Renal cortex interstitium (tissue), 11 donors: Measurements from ENCODE around the gene GMDS. TPM values are rescaled to one million over a fixed set of nuclear protein-coding genes. Genes with fewer than 3 reads are reported as not detected.

Experiments used
- DNase-seq, 11 donors: peaks; one replicate each; pipeline ENCODE4 v3.0.0-alpha.2; 2013; ENCODE audit warnings: low read depth in 9 of 11, low spot score in 4 of 11; ENCODE audit errors: extremely low read depth in 1 of 11
- polyA plus RNA-seq, 3 donors: library from polyadenylated mRNA; unstranded; fragments of 120-200 nt; gene quantifications; one replicate each; pipeline ENCODE4 v1.2.1, GENCODE V29; 2013; ENCODE audit not compliant: insufficient read length in 3 of 3

Gene GMDS
- polyA plus RNA-seq, 3 donors, result 62.2 to 72.8 (median 67.5) TPM

DNA sequence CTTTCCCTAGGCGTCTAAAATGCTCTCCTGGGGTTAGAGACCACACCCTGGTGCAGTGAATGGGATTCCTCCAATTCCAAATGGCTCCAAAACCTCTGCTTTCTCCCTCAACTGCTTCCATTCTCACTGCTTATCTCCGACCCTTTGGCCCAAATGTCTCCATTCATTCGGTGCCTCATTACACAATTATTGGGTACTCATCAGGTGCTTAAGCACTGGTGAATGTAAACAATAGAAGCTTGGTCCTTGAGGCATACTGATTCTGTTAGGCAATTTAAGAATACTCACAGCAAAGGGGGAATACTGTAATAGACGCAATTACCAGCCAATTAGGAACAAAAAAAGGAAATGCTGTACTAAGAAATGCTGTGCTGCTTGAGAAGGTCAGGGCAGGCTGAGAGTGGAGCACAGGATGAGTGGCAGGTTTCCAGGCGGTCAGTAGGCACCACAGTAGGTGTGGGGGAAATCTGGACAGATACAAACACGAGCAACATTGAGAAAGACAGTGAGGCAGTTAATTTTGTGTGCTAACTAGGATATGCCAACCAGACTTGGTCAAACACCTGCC, 23.0 kb downstream of the GMDS start:
- DNase-seq, result no peak

DNA sequence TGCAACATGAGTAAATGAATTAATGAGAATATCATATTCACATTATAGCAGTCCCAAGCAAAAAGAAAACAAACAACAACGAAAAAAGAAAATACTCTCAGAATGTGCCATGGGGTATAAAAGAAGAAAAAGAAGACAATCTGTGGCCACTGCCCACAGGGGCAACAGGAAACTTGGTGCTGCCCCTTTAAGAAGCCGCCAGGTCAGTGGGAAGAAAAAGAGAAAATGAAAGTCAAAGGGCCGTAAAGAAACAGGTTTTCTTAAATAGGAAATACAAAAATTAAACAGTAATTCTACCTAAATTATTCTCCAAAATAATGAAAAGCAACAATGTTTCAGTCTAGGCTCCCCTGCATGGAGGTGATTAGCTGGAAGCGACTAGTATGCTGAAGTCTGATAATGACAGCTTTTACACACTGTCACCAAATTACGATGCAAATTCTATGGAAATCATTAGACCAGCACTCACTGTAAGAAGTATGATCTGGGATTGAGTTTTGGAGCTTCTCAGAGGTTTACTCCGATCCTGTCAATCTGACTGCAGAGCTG, 23.6 kb downstream of the GMDS start:
- DNase-seq, result no peak

DNA sequence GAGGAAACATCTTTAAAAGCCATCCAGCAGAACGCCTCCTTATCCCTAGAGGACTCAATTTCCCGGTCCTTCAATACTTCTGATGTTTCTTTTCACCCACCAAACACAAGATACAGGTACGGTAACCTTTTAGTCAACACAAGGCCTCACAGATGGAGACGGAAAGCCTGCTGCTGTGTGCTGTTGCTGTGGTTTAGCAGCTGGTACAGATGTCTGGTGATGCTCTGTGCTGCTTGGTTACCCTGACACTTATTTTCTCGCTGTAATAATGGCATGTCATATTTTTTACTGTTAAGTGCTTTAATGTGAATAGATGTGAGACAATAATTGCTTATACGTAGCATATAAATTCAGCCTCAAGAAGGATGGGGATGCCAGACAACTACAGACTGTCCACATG, 25.3 kb downstream of the GMDS start:
- no peak for DNase-seq

DNA sequence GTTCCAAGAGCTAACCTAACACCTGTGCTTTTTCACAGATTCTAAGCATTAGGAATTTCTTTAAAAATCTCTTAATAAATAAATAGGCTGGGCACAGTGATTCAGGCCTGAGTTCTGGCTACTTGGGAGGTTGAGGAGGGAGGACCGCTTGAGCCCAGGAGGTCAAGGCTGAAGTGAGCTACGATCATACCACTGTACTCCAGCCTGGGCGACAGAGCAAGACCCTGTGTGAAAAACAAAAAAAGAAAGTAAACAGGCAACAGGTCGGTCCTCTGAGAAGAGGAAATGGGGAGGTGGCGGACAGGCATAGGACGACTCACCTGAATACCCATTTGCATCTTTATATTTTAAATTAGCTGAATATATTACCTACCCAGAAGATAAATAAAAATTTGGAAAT, 26.5 kb downstream of the GMDS start:
- no peak for DNase-seq

DNA sequence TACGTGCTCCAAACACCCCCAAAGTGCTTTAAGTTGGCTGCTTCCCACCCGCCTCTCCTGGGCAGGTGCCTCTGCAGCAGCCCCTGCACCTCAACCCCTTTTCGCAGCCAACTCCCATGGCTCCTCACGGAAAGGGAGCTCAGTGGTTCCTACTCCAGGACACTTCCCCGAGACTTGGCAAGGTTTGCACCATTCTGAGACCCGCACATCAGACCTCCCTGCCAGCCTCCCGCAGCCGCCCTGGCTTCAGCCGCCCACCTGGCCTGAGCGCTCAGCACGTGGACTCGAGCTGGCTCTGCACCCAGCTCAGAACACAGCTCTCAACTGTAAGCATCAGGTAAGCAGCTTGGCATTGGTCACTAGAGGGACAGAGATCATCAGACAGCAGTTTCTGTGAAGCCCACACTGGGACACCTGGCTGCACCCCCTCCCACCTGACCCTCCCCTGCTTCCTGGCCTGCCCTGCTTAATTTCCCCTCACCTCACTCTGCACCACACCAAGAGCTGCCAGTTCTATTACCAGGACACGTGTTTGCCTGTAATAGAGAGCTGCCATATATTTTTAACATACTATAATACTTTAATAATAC, 28.5 kb downstream of the GMDS start:
- no peak for DNase-seq

DNA sequence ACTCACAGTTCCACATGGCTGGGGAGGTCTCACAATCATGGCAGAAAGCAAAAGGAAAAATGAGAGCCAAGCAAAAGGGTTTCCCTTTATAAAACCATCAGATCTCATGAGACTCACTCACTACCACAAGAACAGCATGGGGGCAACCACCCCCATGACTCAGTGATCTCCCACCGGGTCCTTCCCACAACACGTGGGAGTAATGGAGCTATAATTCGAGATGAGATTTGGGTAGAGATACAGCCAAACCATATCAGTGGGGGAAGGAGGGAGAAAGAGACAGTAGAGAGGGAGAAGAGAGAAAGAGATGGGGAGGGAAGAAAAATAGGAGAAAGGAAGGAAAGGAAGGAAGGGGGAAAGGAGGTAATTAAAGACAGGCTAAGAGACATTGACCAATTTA, 30.1 kb downstream of the GMDS start:
- DNase-seq, result no peak

DNA sequence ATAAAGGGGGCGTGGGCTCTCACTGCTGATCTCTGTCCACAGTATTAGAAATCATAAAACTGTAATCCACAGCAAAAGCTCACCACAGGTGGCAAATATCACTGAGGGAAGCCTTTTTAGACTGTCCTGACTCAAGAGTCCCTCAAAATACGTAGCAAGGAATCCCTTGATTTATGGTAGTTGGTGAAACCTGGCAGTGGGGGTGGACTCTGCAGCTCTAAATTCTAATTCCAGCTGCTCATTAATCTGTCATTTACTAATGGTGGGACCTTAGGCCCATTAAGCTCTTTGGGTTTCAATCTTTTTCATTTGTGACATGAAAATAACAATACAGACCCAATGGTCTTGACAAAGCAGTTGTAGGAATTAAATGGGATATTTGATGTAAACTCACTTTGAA, 32.3 kb downstream of the GMDS start:
- peak in 3 of 11 donors; percentile 36 to 43 (median 37) for DNase-seq

DNA sequence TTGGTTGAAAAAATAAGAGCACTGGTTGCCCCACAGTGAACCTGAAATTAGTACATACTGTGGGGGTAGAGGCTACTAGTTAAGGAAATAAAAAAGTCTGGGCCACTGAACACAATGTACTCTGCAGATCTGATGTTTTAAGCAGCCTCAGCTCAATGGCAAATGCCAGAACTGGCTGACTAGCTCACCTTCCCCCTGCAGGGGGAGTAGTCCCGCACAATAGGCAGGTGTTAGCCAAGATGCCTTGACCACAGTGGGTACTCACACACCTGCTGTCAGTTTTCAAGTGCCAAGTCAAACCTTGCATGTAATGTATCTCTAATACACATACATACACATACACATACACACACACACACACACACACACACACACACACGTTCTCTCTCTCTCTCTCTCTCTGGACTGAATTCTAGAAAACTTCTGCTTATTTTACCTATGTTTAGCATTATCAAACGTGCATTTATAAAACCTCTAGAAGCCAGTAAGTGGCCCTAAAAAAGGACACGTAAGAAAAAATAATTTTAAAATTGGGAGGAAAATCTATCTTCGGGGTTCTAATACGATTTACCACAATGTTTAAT, 36.1 kb downstream of the GMDS start:
- peak in 2 of 11 donors; percentile 36 to 38 for DNase-seq

DNA sequence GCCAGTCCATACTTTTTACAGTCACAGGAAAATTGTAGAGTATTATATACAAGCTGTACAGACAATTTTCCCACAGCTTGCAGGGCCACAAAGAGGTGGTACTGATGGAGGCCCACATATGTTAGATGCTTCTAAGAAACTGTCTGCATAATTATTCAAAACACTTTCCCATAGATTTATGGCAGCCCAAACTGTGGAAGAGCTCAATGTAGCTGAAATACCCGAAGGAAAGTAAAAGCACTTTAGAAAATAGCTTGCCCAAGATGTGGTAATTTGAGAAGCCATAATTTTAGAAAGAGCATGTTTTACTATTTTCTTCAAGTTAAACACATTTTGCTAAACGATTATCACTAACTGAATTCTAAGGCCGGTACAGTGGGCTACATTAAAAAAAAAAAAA, 36.9 kb downstream of the GMDS start:
- no peak for DNase-seq

DNA sequence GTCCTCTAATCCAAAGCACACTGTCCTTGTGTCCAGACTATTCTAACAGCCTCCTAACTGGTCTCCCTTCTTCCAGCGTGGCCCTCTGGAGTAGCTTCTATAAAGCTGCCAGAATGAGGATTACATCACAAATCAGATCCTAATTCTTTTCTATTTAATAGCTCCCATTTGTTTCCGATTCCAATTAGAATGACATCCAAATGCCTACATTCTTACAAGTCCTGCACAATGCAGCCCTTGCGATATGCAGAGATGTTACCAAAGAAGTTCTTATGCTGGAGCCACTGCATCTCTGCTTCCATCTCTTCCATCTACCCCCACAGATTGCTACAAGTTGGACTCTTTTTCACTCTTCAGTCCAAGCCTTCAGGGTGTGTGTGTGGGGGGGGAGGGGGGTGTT, 40.0 kb downstream of the GMDS start:
- no peak for DNase-seq

DNA sequence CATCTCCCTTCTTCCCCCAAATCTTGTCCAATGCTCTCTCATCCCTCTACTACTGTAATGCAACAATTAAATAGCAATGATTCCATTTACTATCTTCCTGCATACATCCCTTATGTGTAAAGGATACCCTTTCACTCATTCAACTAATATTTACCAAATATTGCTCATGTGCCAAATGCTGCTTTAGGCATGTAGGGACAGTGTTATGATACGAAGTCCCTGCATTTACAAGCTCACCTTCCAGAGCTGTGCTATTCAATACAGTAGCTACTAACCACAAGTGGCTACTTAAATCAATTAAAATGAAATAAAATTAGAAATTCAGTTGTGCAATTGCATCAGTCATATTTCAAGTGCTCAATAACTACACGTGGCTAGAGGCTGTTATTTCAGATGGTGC, 41.1 kb downstream of the GMDS start:
- no peak for DNase-seq

DNA sequence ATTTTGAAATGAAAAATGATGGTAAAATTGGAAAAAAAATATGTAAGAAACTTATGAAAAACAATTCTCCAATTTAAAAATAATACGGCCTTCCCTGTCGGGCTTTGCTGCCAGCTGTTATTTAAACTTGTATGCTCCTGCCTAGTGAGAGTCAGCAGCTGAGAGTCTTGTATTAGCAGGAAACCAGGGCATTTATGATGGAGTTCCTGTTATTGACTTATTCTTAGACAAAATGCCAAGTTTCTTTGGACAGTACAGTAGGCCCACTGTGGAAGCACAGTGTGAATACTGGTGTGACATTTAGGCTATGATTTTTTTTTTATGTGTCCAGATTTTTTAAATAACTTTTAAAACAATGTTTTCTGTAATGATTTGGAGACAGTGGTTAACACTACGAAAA, 42.1 kb downstream of the GMDS start:
- no peak for DNase-seq

DNA sequence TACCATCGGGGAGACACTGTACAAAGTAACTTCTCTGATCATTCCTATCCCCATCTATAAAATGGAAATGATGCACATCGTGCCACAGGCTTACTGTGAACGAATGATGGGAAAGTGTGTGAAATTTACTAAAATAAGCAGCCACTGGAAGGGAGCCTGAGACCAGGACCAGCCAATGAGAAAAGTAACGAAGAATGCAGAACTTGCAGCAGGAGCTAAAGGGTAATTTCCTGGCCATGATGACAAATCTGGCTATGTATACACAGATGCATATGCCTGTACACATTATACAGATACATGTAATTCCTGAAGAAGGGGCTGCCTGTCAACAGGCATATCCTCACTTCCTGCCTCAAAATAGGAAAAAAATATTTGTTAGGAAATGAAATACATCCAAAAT, 47.4 kb downstream of the GMDS start:
- no peak for DNase-seq

DNA sequence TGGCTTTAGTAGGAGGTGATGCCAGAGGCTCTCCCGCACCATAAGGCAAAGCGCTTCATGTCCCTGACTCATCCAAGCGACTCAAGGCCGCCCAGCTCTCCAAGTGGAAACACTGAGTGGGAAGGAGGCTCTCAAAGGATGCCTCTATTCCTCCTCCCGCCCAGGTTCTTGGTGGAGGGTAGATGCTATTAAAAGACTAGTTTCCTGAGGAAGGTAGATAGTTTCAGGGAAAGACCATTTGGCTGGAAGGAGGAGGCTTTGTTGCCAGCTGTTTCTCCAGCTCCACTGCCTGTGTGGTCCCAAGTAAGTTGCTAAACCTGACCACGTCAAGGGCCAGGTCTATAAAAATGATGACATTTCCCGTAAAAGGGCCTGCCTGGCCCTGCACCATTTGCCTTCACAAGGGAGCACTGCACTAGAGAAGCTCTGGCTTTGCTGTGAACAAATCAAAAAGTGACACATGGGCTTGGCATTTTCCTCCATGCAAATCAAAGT, 48.2 kb downstream of the GMDS start:
- DNase-seq, result no peak

DNA sequence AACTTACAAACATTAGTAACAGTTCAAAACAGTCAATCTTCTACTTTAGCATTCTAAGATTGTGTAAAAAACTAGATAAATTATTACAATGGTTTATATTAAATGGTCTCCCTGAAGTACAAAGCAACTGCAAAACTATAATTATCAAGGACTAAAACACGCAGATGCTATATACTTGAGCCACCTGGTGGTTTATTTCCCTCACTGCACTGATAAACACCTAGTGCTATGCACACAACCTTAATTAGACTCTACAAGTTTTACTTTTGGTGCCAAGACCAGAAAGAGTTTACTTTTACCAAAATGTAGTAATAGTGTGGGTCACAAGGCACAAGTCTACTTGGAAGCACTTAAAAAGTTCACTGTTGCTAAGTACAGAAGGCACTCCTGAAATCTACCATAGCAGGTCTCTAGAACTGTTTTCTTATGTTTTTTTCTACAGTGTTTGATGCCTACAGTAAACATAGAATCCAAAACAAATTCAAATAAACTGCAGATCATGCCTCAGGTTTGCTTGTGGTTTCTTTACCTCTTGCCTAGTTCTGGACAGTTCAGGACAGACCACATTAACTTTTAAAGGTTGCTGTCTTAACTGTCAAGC, 49.2 kb downstream of the GMDS start:
- peak in 8 of 11 donors; percentile 38 to 66 (median 48) for DNase-seq

DNA sequence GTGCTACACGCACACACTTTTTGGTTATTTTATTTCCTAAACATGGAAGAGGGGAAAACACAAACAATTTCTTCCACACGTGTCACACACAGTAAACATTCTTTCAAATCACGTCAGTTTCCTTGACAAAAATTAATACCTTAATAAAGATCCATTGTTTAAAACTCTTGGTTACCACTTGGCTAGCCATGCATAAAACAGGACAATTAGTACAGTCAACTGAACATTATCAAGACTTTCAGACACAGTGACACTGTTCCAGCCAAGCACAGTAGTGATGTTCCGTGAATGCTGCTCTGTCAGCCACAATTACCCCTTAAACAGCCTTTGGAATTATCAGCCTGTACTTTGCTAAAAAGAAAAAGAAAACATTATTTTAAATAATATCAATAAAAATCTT, 50.8 kb downstream of the GMDS start:
- DNase-seq, result no peak

DNA sequence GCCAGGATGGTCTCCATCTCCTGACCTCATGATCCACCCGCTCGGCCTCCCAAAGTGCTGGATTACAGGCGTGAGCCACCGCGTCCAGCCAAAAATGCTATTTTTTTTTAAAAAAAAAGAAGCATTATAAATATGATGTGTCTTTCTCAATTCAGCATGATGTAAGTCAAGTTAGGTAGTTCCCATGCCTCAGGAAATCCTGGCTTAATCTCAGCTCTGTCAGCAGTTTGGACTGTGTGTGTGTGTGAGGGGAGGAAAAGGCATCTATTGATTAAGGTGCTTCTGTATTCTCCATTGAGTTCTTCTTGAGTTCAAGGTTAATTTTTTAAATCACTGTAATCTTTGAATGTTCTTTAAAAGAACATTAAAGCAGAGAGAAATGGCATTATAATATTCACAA, 51.5 kb downstream of the GMDS start:
- no peak for DNase-seq

DNA sequence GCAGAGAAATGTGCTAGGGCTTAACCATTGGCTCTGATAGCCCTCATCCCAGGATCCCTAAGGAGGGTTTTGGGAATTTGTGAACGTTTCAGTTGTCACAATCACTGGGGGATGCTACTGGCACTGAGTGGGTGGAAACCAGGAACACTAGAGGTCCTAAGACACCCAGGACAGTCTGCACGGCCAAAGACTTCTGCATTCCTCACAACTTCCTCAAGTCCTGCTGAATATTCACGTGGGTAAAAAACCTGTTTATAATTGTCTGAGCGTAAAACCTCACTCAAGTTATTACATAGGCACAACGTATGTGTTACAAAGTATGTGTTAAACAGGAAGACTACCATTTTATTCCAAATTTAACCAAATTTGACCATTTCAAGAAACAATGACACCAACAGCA, 52.4 kb downstream of the GMDS start:
- DNase-seq, result no peak

DNA sequence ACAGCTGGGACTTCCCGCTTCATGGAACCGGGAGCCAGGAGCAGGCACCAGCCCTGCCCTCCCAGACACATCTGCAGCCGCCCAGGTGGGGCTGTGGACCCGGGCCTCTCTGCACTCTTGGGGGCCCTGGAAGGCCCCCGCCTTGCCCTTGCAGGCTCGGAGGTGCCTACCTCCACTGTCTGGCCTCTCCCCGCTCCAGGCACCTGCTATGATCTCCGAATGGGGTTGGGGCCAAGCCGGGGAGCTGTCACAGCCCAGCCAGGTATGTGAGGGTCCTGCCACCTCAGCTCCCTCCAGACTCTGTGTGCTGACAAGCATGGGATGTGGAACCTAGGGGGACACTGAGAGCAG, 54.0 kb downstream of the GMDS start:
- DNase-seq, result no peak

DNA sequence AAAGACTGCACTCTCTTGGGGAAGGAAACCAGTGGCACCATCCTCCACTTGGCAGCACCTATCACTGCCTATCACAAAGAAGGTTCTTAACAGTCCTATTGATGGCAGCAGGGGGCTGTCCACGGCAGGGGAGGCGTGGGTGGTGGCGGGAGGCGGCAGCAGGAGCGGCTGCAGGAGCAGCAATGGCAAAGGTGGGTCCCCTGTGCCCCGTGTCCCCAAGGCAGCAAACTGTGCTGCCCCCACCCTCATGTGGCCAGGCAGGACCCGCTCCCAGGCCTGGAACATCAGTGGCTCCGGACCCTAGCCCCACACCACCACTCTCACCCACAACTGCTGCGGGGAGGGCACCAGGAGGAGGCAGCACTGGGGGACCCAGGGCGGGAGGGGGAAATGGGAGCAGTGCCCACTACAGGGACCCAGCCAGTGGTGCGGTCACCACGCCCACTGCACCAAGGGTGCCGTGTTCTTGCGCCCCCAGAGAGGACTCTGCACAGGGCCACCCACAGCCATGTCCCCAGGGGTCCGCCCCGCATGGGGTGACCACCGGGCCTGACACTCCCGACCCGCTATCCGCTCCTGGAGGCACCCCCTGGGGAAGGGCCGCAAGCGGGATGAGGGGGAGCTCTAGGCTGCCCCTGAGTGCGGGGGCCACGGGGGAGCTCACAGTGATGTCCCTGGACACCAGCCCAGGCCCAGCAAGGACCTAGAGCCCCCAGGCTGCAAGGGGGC, 54.6 kb downstream of the GMDS start:
- no peak for DNase-seq
